Measurements from ENCODE around the gene RPTOR.

RPTOR gene

GRCh38 chr17:80826346-80826954 lies 281.8 kb downstream of the RPTOR start:
- no peak for FAIRE-seq

- no peak for FAIRE-seq
These were observed 282.5 kb downstream of the RPTOR start for GRCh38 chr17:80826955-80827645.

- no peak for FAIRE-seq
These were observed 283.3 kb downstream of the RPTOR start for GRCh38 chr17:80827646-80828643.

GRCh38 chr17:80829166-80829813 lies 284.7 kb downstream of the RPTOR start:
- no peak for FAIRE-seq

- FAIRE-seq = no peak
These were observed 285.6 kb downstream of the RPTOR start for GRCh38 chr17:80830020-80830780.

GRCh38 chr17:80831491-80831890 lies 286.9 kb downstream of the RPTOR start:
- FAIRE-seq = no peak

GRCh38 chr17:80832266-80832676 lies 287.6 kb downstream of the RPTOR start:
- peak; percentile 27 for FAIRE-seq

- peak; percentile 82 for FAIRE-seq
These were observed 288.4 kb downstream of the RPTOR start for GRCh38 chr17:80832888-80833583.

- no peak for FAIRE-seq
These were observed 289.6 kb downstream of the RPTOR start for GRCh38 chr17:80833952-80834892.

- no peak for FAIRE-seq
These were observed 290.2 kb downstream of the RPTOR start for GRCh38 chr17:80834893-80835275.

- FAIRE-seq = no peak
These were observed 291.4 kb downstream of the RPTOR start for GRCh38 chr17:80835816-80836657.

- FAIRE-seq = no peak
These were observed 292.0 kb downstream of the RPTOR start for GRCh38 chr17:80836658-80836965.

GRCh38 chr17:80836971-80837481 lies 292.4 kb downstream of the RPTOR start:
- no peak for FAIRE-seq

- no peak for FAIRE-seq
These were observed 293.1 kb downstream of the RPTOR start for GRCh38 chr17:80837711-80838110.

- no peak for FAIRE-seq
These were observed 293.8 kb downstream of the RPTOR start for GRCh38 chr17:80838311-80839025.

GRCh38 chr17:80839026-80839345 lies 294.3 kb downstream of the RPTOR start:
- FAIRE-seq = no peak

GRCh38 chr17:80839511-80839941 lies 294.9 kb downstream of the RPTOR start:
- FAIRE-seq = no peak

GRCh38 chr17:80839970-80840369 lies 295.3 kb downstream of the RPTOR start:
- no peak for FAIRE-seq
